IMR-90 (cell line): ENCODE results near the gene KLF17.

ENCODE experiments used
- CTCF ChIP-seq: conservative IDR thresholded peaks from 2 replicates; pipeline ENCODE4 v1.5.1; 2012; ENCODE audit warnings: mild to moderate bottlenecking, low read depth, low read length, improper control_type of control experiment
- MAFK ChIP-seq: IDR thresholded peaks from 2 replicates; pipeline ENCODE4 v1.6.1; 2012; ENCODE audit warnings: low read depth, low read length, improper control_type of control experiment
- POLR2A ChIP-seq: IDR thresholded peaks from 2 replicates; pipeline ENCODE4 v1.6.1; 2012; ENCODE audit warnings: mild to moderate bottlenecking, low read depth, low read length

- TF ChIP-seq MAFK (no peak), CTCF (no peak), POLR2A (no peak)
Measured at GRCh38 chr1:44113095-44113609, 5.5 kb upstream of the KLF17 start.
